SK-N-SH treated with all-trans-retinoic acid at 6 μM for 48 hours (cell line): Measurements from ENCODE around the gene C2orf69.

Experiments used
- ATAC-seq: fragments of 200-7000 bp; cut with Tn5 transposase; 3 replicates; pipeline ENCODE4 v1.9.1; 2020; ENCODE audit warnings: mild to moderate bottlenecking, moderate library complexity
- ARNTL ChIP-seq: fragments of 450-650 bp; formaldehyde crosslinking; IDR thresholded peaks from 2 replicates; pipeline ENCODE4 v1.5.0; 2020; ENCODE audit warnings: low read depth, mild to moderate bottlenecking, moderate library complexity, borderline replicate concordance
- BACH2 ChIP-seq: fragments of 250-450 bp; sonication (Bioruptor Pico); IDR thresholded peaks from 2 replicates; pipeline ENCODE4 v1.9.0; 2021; ENCODE audit warnings: mild to moderate bottlenecking, borderline replicate concordance
- CREB5 ChIP-seq: fragments of 250-450 bp; sonication (Bioruptor Pico); IDR thresholded peaks from 2 replicates; pipeline ENCODE4 v1.5.1; 2020; ENCODE audit warnings: low read depth, mild to moderate bottlenecking, moderate library complexity
- CSRNP3 ChIP-seq: fragments of 250-450 bp; sonication (Bioruptor Pico); IDR thresholded peaks from 2 replicates; pipeline ENCODE4 v1.5.1; 2021; ENCODE audit warnings: mild to moderate bottlenecking, moderate library complexity
- ESRRG ChIP-seq: fragments of 250-450 bp; sonication (Bioruptor Pico); IDR thresholded peaks from 2 replicates; pipeline ENCODE4 v1.6.1; 2021; ENCODE audit warnings: mild to moderate bottlenecking
- GLIS3 ChIP-seq: fragments of 250-450 bp; sonication (Bioruptor Pico); IDR thresholded peaks from 2 replicates; pipeline ENCODE4 v1.5.0; 2020; ENCODE audit warnings: mild to moderate bottlenecking, moderate library complexity
- OSR1 ChIP-seq: fragments of 250-450 bp; sonication (Bioruptor Pico); IDR thresholded peaks from 2 replicates; pipeline ENCODE4 v1.8.0; 2022; ENCODE audit warnings: moderate library complexity, mild to moderate bottlenecking, inconsistent platforms
- POU6F1 ChIP-seq: fragments of 250-450 bp; sonication (Bioruptor Pico); IDR thresholded peaks from 2 replicates; pipeline ENCODE4 v1.8.0; 2021; ENCODE audit warnings: low read depth, mild to moderate bottlenecking, moderate library complexity, borderline replicate concordance
- RARB ChIP-seq: fragments of 250-450 bp; sonication (Bioruptor Pico); IDR thresholded peaks from 2 replicates; pipeline ENCODE4 v1.8.0; 2021; ENCODE audit warnings: mild to moderate bottlenecking, moderate library complexity
- SNAI2 ChIP-seq: fragments of 250-450 bp; sonication (Bioruptor Pico); IDR thresholded peaks from 2 replicates; pipeline ENCODE4 v1.5.0; 2020; ENCODE audit warnings: mild to moderate bottlenecking, moderate library complexity
- TCF4 ChIP-seq: fragments of 250-450 bp; sonication (Bioruptor Pico); IDR thresholded peaks from 2 replicates; pipeline ENCODE4 v1.8.0; 2021; ENCODE audit warnings: mild to moderate bottlenecking, moderate library complexity, borderline replicate concordance
- ZFP3 ChIP-seq: fragments of 250-450 bp; sonication (Bioruptor Pico); IDR thresholded peaks from 2 replicates; pipeline ENCODE4 v1.5.0; 2020; ENCODE audit warnings: mild to moderate bottlenecking, moderate library complexity
- ZFP30 ChIP-seq: fragments of 450-650 bp; formaldehyde crosslinking; IDR thresholded peaks from 2 replicates; pipeline ENCODE4 v1.5.0; 2022; ENCODE audit warnings: mild to moderate bottlenecking, moderate library complexity
- ZNF565 ChIP-seq: fragments of 450-650 bp; formaldehyde crosslinking; conservative IDR thresholded peaks from 2 replicates; pipeline ENCODE4 v1.5.0; 2020; ENCODE audit warnings: low read depth, mild to moderate bottlenecking, moderate library complexity
- ZNF70 ChIP-seq: fragments of 450-650 bp; formaldehyde crosslinking; IDR thresholded peaks from 2 replicates; pipeline ENCODE4 v1.5.0; 2020; ENCODE audit warnings: mild to moderate bottlenecking, moderate library complexity
- TF ChIP-seq, protein P1 (sequence below): fragments of 250-450 bp; sonication (Bioruptor Pico); IDR thresholded peaks from 2 replicates; pipeline ENCODE4 v1.8.0; 2020; ENCODE audit warnings: mild to moderate bottlenecking, moderate library complexity, borderline replicate concordance
- TF ChIP-seq, protein P2 (sequence below): fragments of 250-450 bp; sonication (Bioruptor Pico); IDR thresholded peaks from 2 replicates; pipeline ENCODE4 v1.5.0; 2020; ENCODE audit warnings: mild to moderate bottlenecking, moderate library complexity

The C2orf69 gene

DNA sequence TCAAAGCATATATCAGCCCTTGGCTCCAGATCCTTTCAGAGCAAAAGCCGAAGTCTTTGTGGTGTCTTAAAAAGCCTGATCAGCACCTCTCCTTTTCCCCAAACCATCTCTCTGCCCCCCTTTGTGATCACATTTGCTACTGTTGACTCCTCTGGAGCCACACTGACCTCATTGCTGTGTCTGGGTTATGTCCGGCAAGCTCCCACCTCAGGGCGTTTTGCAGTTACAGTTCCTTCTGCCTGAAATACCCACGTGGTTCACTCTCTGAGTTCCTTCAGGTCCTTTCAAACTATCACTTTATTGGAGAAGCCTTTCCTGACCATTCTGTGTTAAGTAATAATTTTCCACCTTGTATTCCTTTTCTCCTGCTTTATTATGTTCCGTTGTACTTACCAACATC, 11.8 kb downstream of the C2orf69 start:
- ATAC-seq: peak; percentile 84
- TF ChIP-seq ZNF565 (CRISPR knock-in tag) (no peak), RARB (no peak), POU6F1 (CRISPR knock-in tag) (no peak), ARNTL (CRISPR knock-in tag) (no peak), GLIS3 (no peak), TCF4 (CRISPR knock-in tag) (no peak; the same call in 1 of the 2 replicates), ZNF70 (no peak), ZFP30 (CRISPR knock-in tag) (no peak), CSRNP3 (CRISPR knock-in tag) (no peak), ZFP3 (CRISPR knock-in tag) (no peak), SNAI2 (no peak), ESRRG (no peak), CREB5 (CRISPR knock-in tag) (no peak)
- TF ChIP-seq, protein P1, sequence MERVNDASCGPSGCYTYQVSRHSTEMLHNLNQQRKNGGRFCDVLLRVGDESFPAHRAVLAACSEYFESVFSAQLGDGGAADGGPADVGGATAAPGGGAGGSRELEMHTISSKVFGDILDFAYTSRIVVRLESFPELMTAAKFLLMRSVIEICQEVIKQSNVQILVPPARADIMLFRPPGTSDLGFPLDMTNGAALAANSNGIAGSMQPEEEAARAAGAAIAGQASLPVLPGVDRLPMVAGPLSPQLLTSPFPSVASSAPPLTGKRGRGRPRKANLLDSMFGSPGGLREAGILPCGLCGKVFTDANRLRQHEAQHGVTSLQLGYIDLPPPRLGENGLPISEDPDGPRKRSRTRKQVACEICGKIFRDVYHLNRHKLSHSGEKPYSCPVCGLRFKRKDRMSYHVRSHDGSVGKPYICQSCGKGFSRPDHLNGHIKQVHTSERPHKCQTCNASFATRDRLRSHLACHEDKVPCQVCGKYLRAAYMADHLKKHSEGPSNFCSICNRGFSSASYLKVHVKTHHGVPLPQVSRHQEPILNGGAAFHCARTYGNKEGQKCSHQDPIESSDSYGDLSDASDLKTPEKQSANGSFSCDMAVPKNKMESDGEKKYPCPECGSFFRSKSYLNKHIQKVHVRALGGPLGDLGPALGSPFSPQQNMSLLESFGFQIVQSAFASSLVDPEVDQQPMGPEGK (CRISPR knock-in tag): no peak
- TF ChIP-seq, protein P2, sequence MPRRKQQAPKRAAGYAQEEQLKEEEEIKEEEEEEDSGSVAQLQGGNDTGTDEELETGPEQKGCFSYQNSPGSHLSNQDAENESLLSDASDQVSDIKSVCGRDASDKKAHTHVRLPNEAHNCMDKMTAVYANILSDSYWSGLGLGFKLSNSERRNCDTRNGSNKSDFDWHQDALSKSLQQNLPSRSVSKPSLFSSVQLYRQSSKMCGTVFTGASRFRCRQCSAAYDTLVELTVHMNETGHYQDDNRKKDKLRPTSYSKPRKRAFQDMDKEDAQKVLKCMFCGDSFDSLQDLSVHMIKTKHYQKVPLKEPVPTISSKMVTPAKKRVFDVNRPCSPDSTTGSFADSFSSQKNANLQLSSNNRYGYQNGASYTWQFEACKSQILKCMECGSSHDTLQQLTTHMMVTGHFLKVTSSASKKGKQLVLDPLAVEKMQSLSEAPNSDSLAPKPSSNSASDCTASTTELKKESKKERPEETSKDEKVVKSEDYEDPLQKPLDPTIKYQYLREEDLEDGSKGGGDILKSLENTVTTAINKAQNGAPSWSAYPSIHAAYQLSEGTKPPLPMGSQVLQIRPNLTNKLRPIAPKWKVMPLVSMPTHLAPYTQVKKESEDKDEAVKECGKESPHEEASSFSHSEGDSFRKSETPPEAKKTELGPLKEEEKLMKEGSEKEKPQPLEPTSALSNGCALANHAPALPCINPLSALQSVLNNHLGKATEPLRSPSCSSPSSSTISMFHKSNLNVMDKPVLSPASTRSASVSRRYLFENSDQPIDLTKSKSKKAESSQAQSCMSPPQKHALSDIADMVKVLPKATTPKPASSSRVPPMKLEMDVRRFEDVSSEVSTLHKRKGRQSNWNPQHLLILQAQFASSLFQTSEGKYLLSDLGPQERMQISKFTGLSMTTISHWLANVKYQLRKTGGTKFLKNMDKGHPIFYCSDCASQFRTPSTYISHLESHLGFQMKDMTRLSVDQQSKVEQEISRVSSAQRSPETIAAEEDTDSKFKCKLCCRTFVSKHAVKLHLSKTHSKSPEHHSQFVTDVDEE (CRISPR knock-in tag): no peak

DNA sequence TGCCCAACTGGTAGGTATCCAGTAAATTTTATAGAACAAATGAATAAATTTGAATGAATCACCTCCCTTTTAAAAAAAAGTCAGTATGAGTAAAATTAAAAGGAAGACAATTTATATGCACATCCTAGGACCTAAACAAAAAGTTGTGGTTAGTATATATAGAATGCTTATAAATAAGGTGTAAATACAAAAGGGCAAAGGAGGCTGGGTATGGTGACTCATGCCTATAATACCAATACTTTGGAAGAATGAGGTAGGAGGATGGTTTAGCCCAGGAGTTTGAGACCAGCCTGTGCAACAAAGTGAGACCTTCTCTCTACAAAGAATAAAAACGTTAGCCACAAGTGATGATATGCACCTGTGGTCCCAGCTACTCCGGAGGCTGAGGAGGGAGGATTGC, 12.8 kb downstream of the C2orf69 start:
- TF ChIP-seq BACH2 (CRISPR knock-in tag) (no peak), RARB (no peak), SNAI2 (no peak), ARNTL (CRISPR knock-in tag) (no peak)
- ATAC-seq: no peak

GRCh38 chr2:199926806-199927205, 15.7 kb downstream of the C2orf69 start:
- TF ChIP-seq OSR1 (CRISPR knock-in tag): no peak
- no peak for ATAC-seq

- TF ChIP-seq TCF4 (CRISPR knock-in tag): no peak
- TF ChIP-seq, protein P1 (CRISPR knock-in tag): no peak
- no peak for ATAC-seq
Measured at GRCh38 chr2:199928226-199928625, 17.1 kb downstream of the C2orf69 start.
